DOHH2 (cell line): ENCODE data around the gene SRP14.

Experiments used
- EZH2phosphoT487 ChIP-seq: fragments of 200-600 bp; sonication (generic); IDR thresholded peaks from 2 replicates; pipeline ENCODE4 v1.6.1; 2017; ENCODE audit warnings: borderline replicate concordance, mild to moderate bottlenecking, antibody characterized with exemption, low read length, moderate library complexity, mixed read lengths
- TF ChIP-seq, protein P1 (sequence below): fragments of 200-600 bp; sonication (generic); IDR thresholded peaks from one replicate; pipeline ENCODE4 v1.5.1; 2014; ENCODE audit warnings: antibody characterized with exemption, mild to moderate bottlenecking, low read depth, low read length; ENCODE audit not compliant: poor library complexity, severe bottlenecking

DNA sequence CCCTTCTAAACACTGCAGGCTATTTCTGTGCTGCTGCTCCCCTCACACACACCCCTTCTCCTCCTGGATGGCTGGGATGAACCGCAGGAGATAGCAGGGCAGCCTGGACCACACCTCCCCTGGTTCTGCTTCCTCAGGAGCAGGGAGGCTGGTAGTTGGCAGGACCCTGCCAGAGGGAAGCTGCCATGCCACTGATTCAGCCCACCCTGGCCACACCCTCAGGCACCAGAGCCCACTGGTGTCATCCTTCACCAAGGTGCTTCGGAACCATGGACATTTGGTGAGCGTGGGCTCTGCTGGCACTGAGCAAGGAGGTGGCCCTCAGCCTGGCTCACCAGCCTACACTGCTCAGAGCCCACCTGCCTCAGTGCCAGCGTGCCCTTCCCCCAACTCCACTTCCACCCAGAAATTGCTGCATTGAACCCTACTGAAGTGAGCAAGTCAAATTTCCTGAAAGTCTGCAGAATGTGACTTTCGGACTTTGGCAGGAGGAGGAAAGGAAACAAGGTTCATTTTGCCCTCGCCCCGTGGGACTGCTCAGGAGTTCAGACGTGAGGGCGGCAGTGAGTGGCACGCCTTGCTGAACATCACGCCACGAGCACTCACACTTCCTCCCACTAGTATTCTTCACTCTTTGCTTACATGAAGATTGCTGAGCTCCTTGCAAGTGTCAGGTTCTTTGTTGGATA lies 43.4 kb upstream of the SRP14 start:
- TF ChIP-seq, protein P1, sequence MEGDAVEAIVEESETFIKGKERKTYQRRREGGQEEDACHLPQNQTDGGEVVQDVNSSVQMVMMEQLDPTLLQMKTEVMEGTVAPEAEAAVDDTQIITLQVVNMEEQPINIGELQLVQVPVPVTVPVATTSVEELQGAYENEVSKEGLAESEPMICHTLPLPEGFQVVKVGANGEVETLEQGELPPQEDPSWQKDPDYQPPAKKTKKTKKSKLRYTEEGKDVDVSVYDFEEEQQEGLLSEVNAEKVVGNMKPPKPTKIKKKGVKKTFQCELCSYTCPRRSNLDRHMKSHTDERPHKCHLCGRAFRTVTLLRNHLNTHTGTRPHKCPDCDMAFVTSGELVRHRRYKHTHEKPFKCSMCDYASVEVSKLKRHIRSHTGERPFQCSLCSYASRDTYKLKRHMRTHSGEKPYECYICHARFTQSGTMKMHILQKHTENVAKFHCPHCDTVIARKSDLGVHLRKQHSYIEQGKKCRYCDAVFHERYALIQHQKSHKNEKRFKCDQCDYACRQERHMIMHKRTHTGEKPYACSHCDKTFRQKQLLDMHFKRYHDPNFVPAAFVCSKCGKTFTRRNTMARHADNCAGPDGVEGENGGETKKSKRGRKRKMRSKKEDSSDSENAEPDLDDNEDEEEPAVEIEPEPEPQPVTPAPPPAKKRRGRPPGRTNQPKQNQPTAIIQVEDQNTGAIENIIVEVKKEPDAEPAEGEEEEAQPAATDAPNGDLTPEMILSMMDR = no peak
- TF ChIP-seq EZH2phosphoT487 = no peak
